Limb (tissue), 2 donors: Measurements from ENCODE around the gene ASIP.

Experiments
- DNase-seq, 2 donors: peaks; one replicate each; pipeline ENCODE4 v3.0.0-alpha.2; 2016; ENCODE audit errors: extremely low spot score in 2 of 2

Gene ASIP

DNA sequence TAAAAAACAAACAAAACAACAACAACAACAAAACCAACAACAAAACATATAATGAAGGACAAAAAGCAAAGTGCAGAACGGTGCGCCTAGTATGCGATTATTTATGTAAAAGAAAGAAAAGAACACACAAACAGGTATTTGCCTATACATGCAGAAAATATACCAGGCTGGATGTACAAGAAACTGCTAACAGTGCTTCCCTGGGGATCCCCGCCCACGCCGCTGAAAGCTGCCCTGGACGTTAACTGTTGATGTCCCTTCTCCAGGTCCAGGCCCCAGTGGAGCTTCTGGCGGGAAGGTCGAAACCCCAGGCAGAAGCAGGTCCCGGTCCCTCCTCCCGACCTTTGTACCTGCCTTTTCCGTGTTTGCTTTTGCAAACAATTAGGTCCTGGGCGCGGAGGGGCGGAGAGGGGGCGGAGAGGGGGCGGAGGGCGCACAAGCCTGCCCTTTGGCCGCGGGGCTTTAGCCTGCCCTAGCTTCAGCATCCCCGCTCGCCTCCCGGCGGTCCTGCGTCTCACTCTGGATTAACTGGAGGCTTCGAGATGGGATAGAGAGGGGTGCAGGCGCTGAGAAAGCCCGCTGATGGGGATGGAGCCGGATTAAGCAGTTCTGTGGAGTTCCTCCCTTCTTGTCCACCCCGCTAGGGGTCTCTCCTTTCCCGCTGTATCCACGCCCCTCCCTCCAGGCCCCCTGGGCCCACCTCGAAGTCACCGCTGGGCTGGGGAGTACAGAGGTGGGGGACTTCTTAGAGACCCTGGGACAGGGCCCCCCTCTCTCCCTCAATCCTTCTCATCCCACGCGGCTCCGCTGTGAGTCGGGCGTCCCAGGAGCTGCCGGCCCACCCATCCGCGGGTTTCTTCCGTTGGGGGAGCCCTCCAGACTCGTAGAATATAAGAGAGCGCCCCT lies 70.1 kb downstream of the ASIP start:
- peak in 1 of 2 donors; percentile 45 for DNase-seq

- DNase-seq, result peak in 1 of 2 donors; percentile 33
Observed at GRCh38 chr20:34312024-34312460, 70.8 kb downstream of the ASIP start.

DNA sequence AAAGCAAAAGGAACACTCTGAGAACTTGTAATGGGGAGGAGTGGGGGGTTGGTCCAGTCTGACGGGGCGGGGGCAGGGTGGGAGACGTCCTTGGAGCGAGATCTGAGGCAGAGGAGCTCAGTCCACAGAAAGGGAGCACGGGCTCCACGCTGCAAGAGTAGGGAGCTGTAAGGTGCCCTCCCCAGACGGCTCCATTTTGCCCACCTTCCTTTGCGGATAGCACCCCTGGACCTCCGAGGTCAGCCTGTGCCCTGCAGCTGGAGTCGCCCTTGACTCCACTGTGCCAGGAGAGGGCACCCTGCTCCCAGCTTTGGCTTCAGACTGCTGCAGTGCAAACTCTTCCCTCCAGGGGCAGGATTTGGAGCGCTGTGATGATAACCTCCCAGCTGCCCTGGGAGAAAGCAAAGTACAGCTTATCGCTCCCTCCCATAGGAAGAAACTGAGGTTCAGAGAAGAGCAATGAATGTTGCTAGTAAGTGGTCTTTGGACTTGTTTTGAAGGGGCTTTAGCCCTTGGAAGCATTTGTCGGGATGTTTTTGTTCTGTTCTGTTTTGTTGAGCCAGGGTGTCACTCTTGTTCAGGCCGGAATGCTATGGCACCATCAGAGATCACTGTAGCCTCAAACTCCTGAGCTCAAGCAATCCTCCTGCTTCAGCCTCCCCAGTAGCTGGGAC lies 71.5 kb downstream of the ASIP start:
- peak; percentile 75 to 90 for DNase-seq

DNA sequence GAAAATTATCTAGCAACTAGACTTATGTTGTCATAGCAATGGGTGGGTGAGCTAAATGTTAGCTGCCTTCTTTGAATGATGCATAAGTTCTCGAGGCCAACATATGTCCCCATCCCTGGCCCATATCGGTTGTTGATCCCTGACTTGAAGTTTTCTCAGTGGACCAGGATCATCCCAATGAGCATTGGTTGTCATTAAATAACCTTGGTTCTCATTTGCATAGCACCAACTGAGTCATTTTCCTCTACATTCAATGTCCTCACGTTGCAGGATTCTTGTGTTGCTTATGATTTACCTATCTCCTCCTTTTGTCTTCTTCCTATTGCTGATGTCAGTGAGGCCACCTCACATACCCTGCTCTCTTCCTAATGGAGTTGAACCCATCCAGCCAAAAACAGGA lies 74.0 kb downstream of the ASIP start:
- no peak for DNase-seq

DNA sequence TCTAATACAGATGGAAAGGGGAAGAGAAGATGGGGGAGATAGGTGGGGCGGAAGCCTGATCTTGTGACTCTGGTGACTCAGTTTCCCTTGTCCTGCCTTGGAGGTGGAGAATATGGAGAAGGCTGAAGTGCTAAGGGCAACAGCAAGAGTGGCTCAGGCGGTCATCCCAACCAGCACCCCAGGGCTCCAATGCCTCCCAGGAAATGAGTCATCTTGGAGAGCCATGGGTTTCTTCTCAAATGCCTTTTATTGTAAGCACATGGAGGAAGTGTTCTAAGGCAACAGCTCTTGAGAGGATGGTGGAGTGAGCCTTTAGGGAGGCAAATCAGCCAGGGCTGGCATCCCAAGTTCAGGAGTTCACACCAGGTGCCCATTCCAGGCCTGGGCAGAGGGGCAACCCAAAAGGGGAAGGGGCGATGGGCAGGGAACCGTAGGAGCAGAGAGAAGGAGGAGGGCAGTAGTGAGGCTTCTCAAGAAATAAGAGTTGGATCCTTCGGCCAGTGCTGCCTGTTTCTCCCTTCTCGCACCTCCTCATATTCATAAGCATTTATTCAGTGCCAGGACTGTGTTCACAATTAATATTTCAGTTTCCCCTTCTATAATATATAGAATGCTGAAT lies 75.1 kb downstream of the ASIP start:
- DNase-seq, result no peak
